Upper lobe of left lung (tissue), 4 donors: Measurements from ENCODE around the gene API5.

Experiments used
- CTCF ChIP-seq, 6 experiments: fragments of 450-650 bp in 4 of 6; fragments of 200-600 bp in 2 of 6; sonication (generic) in 2 of 6; IDR thresholded peaks; one replicate each; pipeline ENCODE4 v1.5.1; 2016 to 2019; ENCODE audit warnings: antibody characterized with exemption in 6 of 6
- POLR2A ChIP-seq, 4 donors: fragments of 450-650 bp; IDR thresholded peaks; one replicate each; pipeline ENCODE4 v1.5.1; 2016 to 2017; ENCODE audit warnings: antibody characterized with exemption in 4 of 4, mild to moderate bottlenecking in 2 of 4
- POLR2AphosphoS5 ChIP-seq, 2 donors: sonication (generic); formaldehyde crosslinking; IDR thresholded peaks; one replicate each; pipeline ENCODE4 v1.5.1; 2017; ENCODE audit warnings: antibody characterized with exemption in 2 of 2

DNA sequence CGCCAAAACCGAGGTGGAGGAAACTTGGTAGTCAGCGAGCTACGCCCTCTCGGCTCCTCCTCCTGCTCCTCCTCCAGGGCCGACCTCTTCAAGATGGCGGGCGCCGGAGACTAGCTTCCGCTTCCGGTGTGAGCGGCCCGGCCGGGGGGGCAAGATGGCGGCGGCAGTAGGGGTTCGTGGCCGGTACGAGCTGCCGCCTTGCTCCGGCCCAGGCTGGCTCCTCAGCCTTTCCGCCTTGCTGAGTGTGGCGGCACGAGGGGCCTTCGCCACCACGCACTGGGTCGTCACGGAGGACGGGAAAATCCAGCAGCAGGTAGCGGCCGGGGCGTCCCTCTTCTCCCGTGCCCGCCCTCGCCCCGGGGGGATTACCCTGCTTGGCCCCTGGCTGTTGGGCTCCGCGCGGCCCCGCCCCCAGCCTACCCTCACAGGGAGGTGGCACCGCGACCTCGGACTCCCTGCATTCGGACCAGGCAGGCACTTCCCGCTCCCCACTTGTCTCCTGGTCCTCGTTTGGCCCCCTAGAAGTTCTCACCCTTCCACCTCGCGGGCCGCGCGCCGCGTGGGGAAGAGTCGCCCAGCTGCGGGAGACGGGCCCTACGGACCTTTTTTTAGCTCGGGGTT is 47.1 kb downstream of the API5 start, which contains the start of gene TTC17:
- TF ChIP-seq CTCF (IDR thresholded peaks at IDR 0.05) (peak in 1 of 6 experiments; percentile 4), POLR2A (IDR thresholded peaks at IDR 0.05) (peak in 3 of 4 donors; percentile 82 to 93 (median 83)), POLR2AphosphoS5 (IDR thresholded peaks at IDR 0.05) (peak; percentile 88 to 92)
